Measurements from ENCODE around the gene HERPUD1.

GRCh38 chr16:56947604-56947995 lies 15.7 kb downstream of the HERPUD1 start:
- TF ChIP-seq CTCF (IDR thresholded peaks at IDR 0.05): no peak
- TF ChIP-seq EZH2phosphoT487 (IDR thresholded peaks at IDR 0.05): no peak

Data from neural progenitor cell (in vitro differentiated cells).